HepG2 (cell line): Measurements from ENCODE around the gene NPTXR. TPM values are rescaled to one million over a fixed set of nuclear protein-coding genes. Genes with fewer than 3 reads are reported as not detected.

Experiments used
- GPN1 ChIP-seq: sonication (generic); formaldehyde crosslinking; IDR thresholded peaks from 2 replicates; pipeline ENCODE4 v1.5.1; 2020; ENCODE audit warnings: missing genetic modification reagents, borderline replicate concordance
- HES4 ChIP-seq: sonication (generic); formaldehyde crosslinking; IDR thresholded peaks from 2 replicates; pipeline ENCODE4 v1.9.0; 2021; ENCODE audit warnings: mild to moderate bottlenecking, missing genetic modification reagents, borderline replicate concordance
- HMG20B ChIP-seq: conservative IDR thresholded peaks from 2 replicates; pipeline ENCODE4 v1.6.1; 2016; ENCODE audit warnings: missing genetic modification reagents, missing compliant biosample characterization
- IKZF4 ChIP-seq: sonication (generic); formaldehyde crosslinking; IDR thresholded peaks from 2 replicates; pipeline ENCODE4 v1.5.1; 2020; ENCODE audit warnings: borderline replicate concordance, mild to moderate bottlenecking, low read depth, missing genetic modification reagents; ENCODE audit errors: not compliant biosample characterization
- KLF13 ChIP-seq: sonication (generic); formaldehyde crosslinking; IDR thresholded peaks from 2 replicates; pipeline ENCODE4 v1.4.0; 2020; ENCODE audit warnings: mild to moderate bottlenecking, missing genetic modification reagents
- PTBP1 ChIP-seq: fragments of 200-400 bp; formaldehyde crosslinking; IDR thresholded peaks from 2 replicates; pipeline ENCODE4 v1.6.1; 2018; ENCODE audit warnings: low read length, low read depth; ENCODE audit not compliant: poor library complexity, severe bottlenecking
- ZBTB3 ChIP-seq: sonication (generic); formaldehyde crosslinking; IDR thresholded peaks from 2 replicates; pipeline ENCODE4 v1.4.0; 2020; ENCODE audit warnings: low read depth, mild to moderate bottlenecking, moderate library complexity, missing genetic modification reagents, borderline replicate concordance
- ZFP90 ChIP-seq: sonication (generic); formaldehyde crosslinking; IDR thresholded peaks from 2 replicates; pipeline ENCODE4 v1.8.0; 2022; ENCODE audit warnings: missing genetic modification reagents, mild to moderate bottlenecking, inconsistent platforms, borderline replicate concordance
- ZNF441 ChIP-seq: sonication (generic); formaldehyde crosslinking; IDR thresholded peaks from 2 replicates; pipeline ENCODE4 v1.7.0; 2021; ENCODE audit warnings: missing genetic modification reagents, borderline replicate concordance
- ZNF510 ChIP-seq: sonication (generic); formaldehyde crosslinking; IDR thresholded peaks from 2 replicates; pipeline ENCODE4 v1.4.0; 2020; ENCODE audit warnings: low read depth, mild to moderate bottlenecking, missing genetic modification reagents
- ZNF558 ChIP-seq: sonication (generic); formaldehyde crosslinking; IDR thresholded peaks from 2 replicates; pipeline ENCODE4 v1.9.0; 2022; ENCODE audit warnings: mild to moderate bottlenecking, missing genetic modification reagents, borderline replicate concordance
- ZNF598 ChIP-seq: sonication (generic); formaldehyde crosslinking; IDR thresholded peaks from 2 replicates; pipeline ENCODE4 v1.5.1; 2020; ENCODE audit warnings: mild to moderate bottlenecking, missing genetic modification reagents, borderline replicate concordance
- ZNF773 ChIP-seq: sonication (generic); formaldehyde crosslinking; IDR thresholded peaks from 2 replicates; pipeline ENCODE4 v1.4.0; 2020; ENCODE audit warnings: missing genetic modification reagents, borderline replicate concordance
- polyA plus RNA-seq, 8 experiments: library from polyadenylated mRNA; depleted of rRNA in 3 of 8; stranded (reverse) in 7 of 8; unstranded in 1 of 8; fragments of >200 nt; fragmentation: Illumina TruSeq in 4 of 8; extraction: Trizol in 4 of 8; gene quantifications; 2 replicates each; pipeline versions ENCODE4 v1.2.1 to v1.2.3, GENCODE V29; 2011 to 2016; ENCODE audit warnings: low read depth in 4 of 8, missing spikeins in 1 of 8, mixed read lengths in 1 of 8; ENCODE audit not compliant: insufficient read depth in 1 of 8
- total RNA-seq, 5 experiments: library from RNA; depleted of rRNA; stranded (reverse); fragments of >200 nt; fragmentation: Illumina TruSeq; extraction: Trizol; gene quantifications; 2 replicates each; pipeline ENCODE4 v1.2.3, GENCODE V29; 2016; ENCODE audit warnings: low read depth in 1 of 5
- TF ChIP-seq, protein P1 (sequence below): IDR thresholded peaks from 2 replicates; pipeline ENCODE4 v1.6.1; 2012; ENCODE audit warnings: low read depth, low read length, improper control_type of control experiment
- TF ChIP-seq, protein P2 (sequence below): sonication (generic); formaldehyde crosslinking; conservative IDR thresholded peaks from 2 replicates; pipeline ENCODE4 v1.8.1; 2023; ENCODE audit warnings: missing genetic modification reagents
- TF ChIP-seq, protein P3 (sequence below): IDR thresholded peaks from 2 replicates; pipeline ENCODE4 v1.6.1; 2016; ENCODE audit warnings: low read depth, control low read depth
- TF ChIP-seq, protein P4 (sequence below): sonication (generic); formaldehyde crosslinking; IDR thresholded peaks from 2 replicates; pipeline ENCODE4 v1.9.0; 2021; ENCODE audit warnings: missing genetic modification reagents, mild to moderate bottlenecking, borderline replicate concordance
- TF ChIP-seq, protein P5 (sequence below): sonication (generic); formaldehyde crosslinking; IDR thresholded peaks from 2 replicates; pipeline ENCODE4 v1.5.1; 2020; ENCODE audit warnings: mild to moderate bottlenecking, moderate library complexity, missing genetic modification reagents

NPTXR gene
- total and polyA plus RNA-seq, 2 of the 13 experiments (the other 11 are each of a cell fraction or from before 2014, with no cell fraction given), result 2.6 to 4.8 TPM

DNA sequence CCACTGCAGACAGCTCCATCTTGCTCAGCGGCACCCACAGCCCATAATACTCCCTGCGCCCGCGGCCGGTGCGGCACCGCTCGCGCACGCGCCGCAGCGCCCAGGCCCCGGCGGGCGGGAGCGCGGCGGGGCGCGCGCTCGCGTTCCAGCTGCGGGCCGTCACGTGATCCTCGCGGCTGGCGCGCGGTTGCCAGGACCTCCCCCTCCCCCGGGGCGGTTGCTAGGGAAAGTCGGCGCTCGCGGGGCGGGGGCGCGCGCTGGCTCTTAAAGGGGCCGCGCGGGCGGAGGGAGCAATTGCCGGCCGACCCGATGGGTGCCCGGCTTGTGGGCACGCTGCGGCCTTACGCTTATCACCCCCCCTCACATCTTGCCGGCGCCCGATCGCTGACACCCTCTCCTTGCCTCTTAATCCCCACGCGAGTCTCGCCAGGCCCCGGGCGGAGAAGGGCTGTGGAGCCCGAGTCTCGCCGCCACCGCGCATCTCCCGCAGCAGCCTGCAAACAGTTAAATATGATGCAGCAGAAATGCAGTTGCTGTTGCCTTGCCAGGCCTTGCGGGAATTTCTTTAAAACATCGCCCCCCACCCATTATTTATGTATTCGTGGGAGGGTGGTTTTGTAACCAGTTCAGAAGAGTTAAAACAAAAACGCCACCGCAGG is 28.5 kb upstream of the NPTXR start, which contains the start of gene CBX6 (continued):
- TF ChIP-seq, protein P1, sequence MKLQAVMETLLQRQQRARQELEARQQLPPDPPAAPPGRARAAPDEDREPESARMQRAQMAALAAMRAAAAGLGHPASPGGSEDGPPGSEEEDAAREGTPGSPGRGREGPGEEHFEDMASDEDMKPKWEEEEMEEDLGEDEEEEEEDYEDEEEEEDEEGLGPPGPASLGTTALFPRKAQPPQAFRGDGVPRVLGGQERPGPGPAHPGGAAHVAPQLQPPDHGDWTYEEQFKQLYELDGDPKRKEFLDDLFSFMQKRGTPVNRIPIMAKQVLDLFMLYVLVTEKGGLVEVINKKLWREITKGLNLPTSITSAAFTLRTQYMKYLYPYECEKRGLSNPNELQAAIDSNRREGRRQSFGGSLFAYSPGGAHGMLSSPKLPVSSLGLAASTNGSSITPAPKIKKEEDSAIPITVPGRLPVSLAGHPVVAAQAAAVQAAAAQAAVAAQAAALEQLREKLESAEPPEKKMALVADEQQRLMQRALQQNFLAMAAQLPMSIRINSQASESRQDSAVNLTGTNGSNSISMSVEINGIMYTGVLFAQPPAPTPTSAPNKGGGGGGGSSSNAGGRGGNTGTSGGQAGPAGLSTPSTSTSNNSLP, result no peak
- TF ChIP-seq, protein P2, sequence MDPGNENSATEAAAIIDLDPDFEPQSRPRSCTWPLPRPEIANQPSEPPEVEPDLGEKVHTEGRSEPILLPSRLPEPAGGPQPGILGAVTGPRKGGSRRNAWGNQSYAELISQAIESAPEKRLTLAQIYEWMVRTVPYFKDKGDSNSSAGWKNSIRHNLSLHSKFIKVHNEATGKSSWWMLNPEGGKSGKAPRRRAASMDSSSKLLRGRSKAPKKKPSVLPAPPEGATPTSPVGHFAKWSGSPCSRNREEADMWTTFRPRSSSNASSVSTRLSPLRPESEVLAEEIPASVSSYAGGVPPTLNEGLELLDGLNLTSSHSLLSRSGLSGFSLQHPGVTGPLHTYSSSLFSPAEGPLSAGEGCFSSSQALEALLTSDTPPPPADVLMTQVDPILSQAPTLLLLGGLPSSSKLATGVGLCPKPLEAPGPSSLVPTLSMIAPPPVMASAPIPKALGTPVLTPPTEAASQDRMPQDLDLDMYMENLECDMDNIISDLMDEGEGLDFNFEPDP (CRISPR knock-in tag), result no peak
- TF ChIP-seq, protein P3, sequence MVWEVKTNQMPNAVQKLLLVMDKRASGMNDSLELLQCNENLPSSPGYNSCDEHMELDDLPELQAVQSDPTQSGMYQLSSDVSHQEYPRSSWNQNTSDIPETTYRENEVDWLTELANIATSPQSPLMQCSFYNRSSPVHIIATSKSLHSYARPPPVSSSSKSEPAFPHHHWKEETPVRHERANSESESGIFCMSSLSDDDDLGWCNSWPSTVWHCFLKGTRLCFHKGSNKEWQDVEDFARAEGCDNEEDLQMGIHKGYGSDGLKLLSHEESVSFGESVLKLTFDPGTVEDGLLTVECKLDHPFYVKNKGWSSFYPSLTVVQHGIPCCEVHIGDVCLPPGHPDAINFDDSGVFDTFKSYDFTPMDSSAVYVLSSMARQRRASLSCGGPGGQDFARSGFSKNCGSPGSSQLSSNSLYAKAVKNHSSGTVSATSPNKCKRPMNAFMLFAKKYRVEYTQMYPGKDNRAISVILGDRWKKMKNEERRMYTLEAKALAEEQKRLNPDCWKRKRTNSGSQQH (CRISPR knock-in tag), result no peak
- TF ChIP-seq PTBP1, result no peak
- TF ChIP-seq, protein P4, sequence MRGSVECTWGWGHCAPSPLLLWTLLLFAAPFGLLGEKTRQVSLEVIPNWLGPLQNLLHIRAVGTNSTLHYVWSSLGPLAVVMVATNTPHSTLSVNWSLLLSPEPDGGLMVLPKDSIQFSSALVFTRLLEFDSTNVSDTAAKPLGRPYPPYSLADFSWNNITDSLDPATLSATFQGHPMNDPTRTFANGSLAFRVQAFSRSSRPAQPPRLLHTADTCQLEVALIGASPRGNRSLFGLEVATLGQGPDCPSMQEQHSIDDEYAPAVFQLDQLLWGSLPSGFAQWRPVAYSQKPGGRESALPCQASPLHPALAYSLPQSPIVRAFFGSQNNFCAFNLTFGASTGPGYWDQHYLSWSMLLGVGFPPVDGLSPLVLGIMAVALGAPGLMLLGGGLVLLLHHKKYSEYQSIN, result no peak
- TF ChIP-seq ZNF773 (CRISPR knock-in tag), result no peak
- TF ChIP-seq HES4, result no peak
- TF ChIP-seq ZNF558, result no peak
- no peak for TF ChIP-seq ZNF441 (CRISPR knock-in tag)
- TF ChIP-seq ZBTB3 (CRISPR knock-in tag), result no peak
- no peak for TF ChIP-seq ZNF510 (CRISPR knock-in tag)
- TF ChIP-seq GPN1 (CRISPR knock-in tag), result no peak
- no peak for TF ChIP-seq HMG20B (CRISPR knock-in tag)
- no peak for TF ChIP-seq KLF13
- TF ChIP-seq IKZF4 (CRISPR knock-in tag), result no peak
- no peak for TF ChIP-seq ZFP90 (CRISPR knock-in tag)
- TF ChIP-seq, protein P5, sequence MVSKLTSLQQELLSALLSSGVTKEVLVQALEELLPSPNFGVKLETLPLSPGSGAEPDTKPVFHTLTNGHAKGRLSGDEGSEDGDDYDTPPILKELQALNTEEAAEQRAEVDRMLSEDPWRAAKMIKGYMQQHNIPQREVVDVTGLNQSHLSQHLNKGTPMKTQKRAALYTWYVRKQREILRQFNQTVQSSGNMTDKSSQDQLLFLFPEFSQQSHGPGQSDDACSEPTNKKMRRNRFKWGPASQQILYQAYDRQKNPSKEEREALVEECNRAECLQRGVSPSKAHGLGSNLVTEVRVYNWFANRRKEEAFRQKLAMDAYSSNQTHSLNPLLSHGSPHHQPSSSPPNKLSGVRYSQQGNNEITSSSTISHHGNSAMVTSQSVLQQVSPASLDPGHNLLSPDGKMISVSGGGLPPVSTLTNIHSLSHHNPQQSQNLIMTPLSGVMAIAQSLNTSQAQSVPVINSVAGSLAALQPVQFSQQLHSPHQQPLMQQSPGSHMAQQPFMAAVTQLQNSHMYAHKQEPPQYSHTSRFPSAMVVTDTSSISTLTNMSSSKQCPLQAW (CRISPR knock-in tag), result no peak; the same call in 1 of the 2 replicates
- TF ChIP-seq ZNF598, result no peak
